ENCODE measurements around the gene SIX5. TPM values are rescaled to one million over a fixed set of nuclear protein-coding genes. Genes with fewer than 3 reads are reported as not detected.

SIX5 gene
- total and polyA plus RNA-seq, 2 donors, result 10.4 to 51.1 TPM

DNA sequence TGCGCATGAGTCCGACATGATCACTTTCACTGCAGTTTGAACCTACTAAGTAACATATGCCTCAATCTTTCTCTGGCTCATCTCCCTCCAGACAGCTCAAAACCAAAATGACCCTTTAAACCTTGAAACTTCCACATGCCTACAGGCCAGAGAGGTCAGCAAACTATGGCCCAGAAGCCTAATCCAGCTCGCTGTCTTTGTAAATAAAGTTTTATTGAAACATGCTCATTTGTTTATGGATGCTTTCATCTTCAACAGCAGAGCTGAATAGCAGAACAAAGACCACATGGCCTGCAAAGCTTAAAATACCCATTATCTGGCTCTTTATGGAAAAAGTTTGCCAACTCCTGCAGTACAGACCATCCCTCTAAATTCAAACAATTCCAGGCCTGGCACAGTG is 53.9 kb downstream of the SIX5 start:
- no peak for DNase-seq (ENCODE audit: extremely low spot score)
- Histone ChIP-seq H3K36me3 (ENCODE audit: insufficient read depth) (peaks cover 6% of the 10 kb centered on the region), H3K4me1 (ENCODE audit: insufficient read depth) (no peaks in the 10 kb centered on the region), H3K4me3 (ENCODE audit: low read depth, low read length) (no peak overlapping the region), H3K27ac (ENCODE audit: low read depth) (no peak overlapping the region)
- 84% methylated on average over 3 of the region's 3 CpGs for WGBS

Other genes starting within 250 kb of the SIX5 start
- 3.4 TPM for gene OPA3, start 184.4 kb downstream of the SIX5 start, total RNA-seq
- gene OPA3, start 184.4 kb downstream of the SIX5 start, polyA plus RNA-seq, result 10.2 TPM
- gene GPR4, start 167.0 kb downstream of the SIX5 start, total RNA-seq, result 0.32 TPM
- gene GPR4, start 167.0 kb downstream of the SIX5 start, polyA plus RNA-seq, result 3.7 TPM
- gene EML2, start 129.9 kb downstream of the SIX5 start, total RNA-seq, result 16.9 TPM
- gene EML2, start 129.9 kb downstream of the SIX5 start, polyA plus RNA-seq, result 41.2 TPM
- 0.26 TPM for gene GIPR, start 101.0 kb downstream of the SIX5 start, total RNA-seq
- gene GIPR, start 101.0 kb downstream of the SIX5 start, polyA plus RNA-seq, result 0.70 TPM
- 177 TPM for gene SNRPD2, start 77.3 kb downstream of the SIX5 start, total RNA-seq
- 340 TPM for gene SNRPD2, start 77.3 kb downstream of the SIX5 start, polyA plus RNA-seq
- 2.4 TPM for gene QPCTL, start 76.6 kb downstream of the SIX5 start, total RNA-seq
- 7.0 TPM for gene QPCTL, start 76.6 kb downstream of the SIX5 start, polyA plus RNA-seq
- gene FBXO46, start 38.4 kb downstream of the SIX5 start, total RNA-seq, result 4.3 TPM
- 11.0 TPM for gene FBXO46, start 38.4 kb downstream of the SIX5 start, polyA plus RNA-seq
- gene MEIOSIN, start 35.8 kb downstream of the SIX5 start, total RNA-seq, result not detected
- not detected for gene MEIOSIN, start 35.8 kb downstream of the SIX5 start, polyA plus RNA-seq
- gene DMPK, start 13.2 kb upstream of the SIX5 start, total RNA-seq, result 49.4 TPM
- 223 TPM for gene DMPK, start 13.2 kb upstream of the SIX5 start, polyA plus RNA-seq
- gene DMWD, start 23.6 kb upstream of the SIX5 start, total RNA-seq, result 24.7 TPM
- gene DMWD, start 23.6 kb upstream of the SIX5 start, polyA plus RNA-seq, result 43.7 TPM
- gene RSPH6A, start 46.1 kb upstream of the SIX5 start, total RNA-seq, result not detected
- gene RSPH6A, start 46.1 kb upstream of the SIX5 start, polyA plus RNA-seq, result not detected
- 22.5 TPM for gene SYMPK, start 93.9 kb upstream of the SIX5 start, total RNA-seq
- 38.9 TPM for gene SYMPK, start 93.9 kb upstream of the SIX5 start, polyA plus RNA-seq
- gene FOXA3, start 95.1 kb upstream of the SIX5 start, total RNA-seq, result not detected
- gene FOXA3, start 95.1 kb upstream of the SIX5 start, polyA plus RNA-seq, result 0.11 TPM
- gene IRF2BP1, start 116.9 kb upstream of the SIX5 start, total RNA-seq, result 18.2 TPM
- gene IRF2BP1, start 116.9 kb upstream of the SIX5 start, polyA plus RNA-seq, result 30.2 TPM
- 1.3 TPM for gene MYPOP, start 133.4 kb upstream of the SIX5 start, total RNA-seq
- 8.2 TPM for gene MYPOP, start 133.4 kb upstream of the SIX5 start, polyA plus RNA-seq
- gene NANOS2, start 145.5 kb upstream of the SIX5 start, total RNA-seq, result not detected
- not detected for gene NANOS2, start 145.5 kb upstream of the SIX5 start, polyA plus RNA-seq
- gene NOVA2, start 204.6 kb upstream of the SIX5 start, total RNA-seq, result 1.2 TPM
- 2.2 TPM for gene NOVA2, start 204.6 kb upstream of the SIX5 start, polyA plus RNA-seq
- 3.2 TPM for gene CCDC61, start 226.2 kb upstream of the SIX5 start, total RNA-seq
- 19.6 TPM for gene CCDC61, start 226.2 kb upstream of the SIX5 start, polyA plus RNA-seq

Data from urinary bladder (tissue), 4 donors.